Caco-2 (cell line): ENCODE measurements around the gene DAPL1. TPM values are rescaled to one million over a fixed set of nuclear protein-coding genes. Genes with fewer than 3 reads are reported as not detected.

ENCODE experiments used
- BruUV-seq: library from RNA; stranded (reverse); fragments of 400-500 nt; replicated peaks from 2 replicates; lab custom pipeline; 2021; lab: Mats Ljungman, UMichigan
- CTCF ChIA-PET: fragments of 300-600 bp; sonication (Branson Sonifier 250); formaldehyde crosslinking; loops from one replicate; lab custom pipeline; 2022; ENCODE audit warnings: antibody characterized with exemption; lab: Charles Lee
- POLR2A ChIA-PET: fragments of 300-600 bp; sonication (Branson Sonifier 250); formaldehyde crosslinking; loops from one replicate; lab custom pipeline; 2022; ENCODE audit warnings: antibody characterized with exemption; lab: Charles Lee
- DNase-seq, 2 experiments: peaks; one replicate each; pipeline versions ENCODE4 v3.0.0 to v3.0.0-alpha.2; 2020 to 2022
- H3K27me3 ChIP-seq: replicated peaks from 2 replicates; pipeline ENCODE4 v1.6.0; 2011; ENCODE audit warnings: low read length; ENCODE audit not compliant: control insufficient read depth, insufficient read depth
- H3K36me3 ChIP-seq: 2 replicates; pipeline ENCODE4 v1.5.1; 2011; ENCODE audit warnings: low read length; ENCODE audit not compliant: control insufficient read depth, insufficient read depth
- H3K4me1 ChIP-seq: fragments of 250-450 bp; sonication (Bioruptor Pico); 2 replicates; pipeline ENCODE4 v1.5.1; 2020; ENCODE audit warnings: mild to moderate bottlenecking
- H3K4me3 ChIP-seq: 2 replicates; pipeline ENCODE4 v1.5.1; 2011; ENCODE audit warnings: low read depth, mild to moderate bottlenecking, control low read depth, low read length
- H3K9me3 ChIP-seq: fragments of 250-450 bp; sonication (Bioruptor Pico); 2 replicates; pipeline ENCODE4 v1.5.1; 2020; ENCODE audit warnings: mild to moderate bottlenecking, moderate library complexity
- H3K27ac Mint-ChIP-seq: one replicate; pipeline ENCODE4 v1.8.0; 2022; ENCODE audit warnings: mixed read lengths; ENCODE audit not compliant: unreplicated experiment
- H3K27me3 Mint-ChIP-seq: one replicate; pipeline ENCODE4 v1.8.0; 2022; ENCODE audit warnings: mixed read lengths; ENCODE audit not compliant: insufficient read depth, unreplicated experiment
- H3K36me3 Mint-ChIP-seq: one replicate; pipeline ENCODE4 v1.8.0; 2022; ENCODE audit warnings: mild to moderate bottlenecking, mixed read lengths; ENCODE audit not compliant: insufficient read depth, unreplicated experiment
- H3K4me1 Mint-ChIP-seq: one replicate; pipeline ENCODE4 v1.8.0; 2022; ENCODE audit warnings: low read depth, mixed read lengths; ENCODE audit not compliant: unreplicated experiment
- H3K4me3 Mint-ChIP-seq: one replicate; pipeline ENCODE4 v1.8.0; 2022; ENCODE audit warnings: mild to moderate bottlenecking, moderate library complexity, mixed read lengths; ENCODE audit not compliant: unreplicated experiment
- H3K9me3 Mint-ChIP-seq: one replicate; pipeline ENCODE4 v1.8.0; 2022; ENCODE audit warnings: mixed read lengths; ENCODE audit not compliant: unreplicated experiment
- CTCF ChIP-seq, 2 experiments: fragments of 200-600 bp in 1 of 2; IDR thresholded peaks; 1 replicate in 1 of 2; 2 replicates in 1 of 2; pipeline versions ENCODE4 v1.5.1 to v1.8.0; 2011 to 2022; ENCODE audit warnings: antibody characterized with exemption in 1 of 2, control low read depth in 1 of 2, inconsistent platforms in 1 of 2, low read depth in 1 of 2, low read length in 1 of 2, mild to moderate bottlenecking in 1 of 2, moderate library complexity in 1 of 2; ENCODE audit not compliant: insufficient read depth in 1 of 2, severe bottlenecking in 1 of 2, unreplicated experiment in 1 of 2
- intact Hi-C: fragments of 100-400 bp; cut with micrococcal nuclease; formaldehyde crosslinking; loops from one replicate; pipeline ENCODE4 v1.10.0; 2022; ENCODE audit not compliant: unreplicated experiment
- total RNA-seq: library from RNA; stranded (reverse); gene quantifications from 2 replicates; pipeline ENCODE4 v1.2.3, GENCODE V29; 2022

The DAPL1 gene
- total RNA-seq, 1 experiment from 2014 or later = not detected

GRCh38 chr2:158762336-158762735, 32.8 kb upstream of the DAPL1 start:
- no peaks in the 10 kb centered on the region for H3K4me1 Mint-ChIP-seq
- intact Hi-C loops = no loop called here
- H3K36me3 Mint-ChIP-seq = no peaks in the 10 kb centered on the region
- no peaks in the 10 kb centered on the region for H3K27me3 ChIP-seq
- H3K9me3 ChIP-seq = no peaks in the 10 kb centered on the region
- H3K4me3 Mint-ChIP-seq = no peak overlapping the region
- no peaks in the 10 kb centered on the region for H3K4me1 ChIP-seq
- CTCF ChIA-PET = interaction anchor here (0.6 kb wide), 1 partner anchor 8 kb away, joined by 4 read pairs; no protein-coding TSS in a partner anchor
- no peaks in the 10 kb centered on the region for H3K36me3 ChIP-seq
- H3K27me3 Mint-ChIP-seq = no peaks in the 10 kb centered on the region
- peaks cover 4% of the 10 kb centered on the region for H3K9me3 Mint-ChIP-seq
- BruUV-seq = no TSS peak
- TF ChIP-seq CTCF (IDR thresholded peaks at IDR 0.05; ENCODE audit: insufficient read depth in 1 of 2, low read depth in 1 of 2, low read length in 1 of 2, severe bottlenecking in 1 of 2, unreplicated experiment in 1 of 2) = no peak
- POLR2A ChIA-PET = no interaction called here
- no peak overlapping the region for H3K27ac Mint-ChIP-seq
- DNase-seq = no peak
- H3K4me3 ChIP-seq = no peak overlapping the region

GRCh38 chr2:158766524-158766923, 28.6 kb upstream of the DAPL1 start:
- peaks cover 4% of the 10 kb centered on the region; the same call in 1 of the 2 replicates for H3K9me3 ChIP-seq
- no peak for TF ChIP-seq CTCF (IDR thresholded peaks at IDR 0.05; ENCODE audit: insufficient read depth in 1 of 2, low read depth in 1 of 2, low read length in 1 of 2, severe bottlenecking in 1 of 2, unreplicated experiment in 1 of 2)
- no peaks in the 10 kb centered on the region for H3K4me1 Mint-ChIP-seq
- intact Hi-C loops = no loop called here
- no peak overlapping the region for H3K4me3 Mint-ChIP-seq
- ChIA-PET POLR2A (interaction anchor here (0.6 kb wide), 1 partner anchor 80 kb away, joined by 3 read pairs; no protein-coding TSS in a partner anchor), CTCF (no interaction called here)
- no TSS peak for BruUV-seq
- H3K36me3 ChIP-seq = no peaks in the 10 kb centered on the region
- H3K4me1 ChIP-seq = no peaks in the 10 kb centered on the region
- no peaks in the 10 kb centered on the region for H3K27me3 ChIP-seq
- peaks cover 10% of the 10 kb centered on the region for H3K9me3 Mint-ChIP-seq
- H3K4me3 ChIP-seq = no peak overlapping the region
- H3K36me3 Mint-ChIP-seq = no peaks in the 10 kb centered on the region
- DNase-seq = no peak
- H3K27me3 Mint-ChIP-seq = no peaks in the 10 kb centered on the region
- H3K27ac Mint-ChIP-seq = no peak overlapping the region

- POLR2A ChIA-PET = no interaction called here
- Mint-ChIP-seq H3K27me3 (no peaks in the 10 kb centered on the region), H3K4me1 (peaks cover 8% of the 10 kb centered on the region), H3K4me3 (no peak overlapping the region), H3K36me3 (no peaks in the 10 kb centered on the region), H3K9me3 (peaks cover 4% of the 10 kb centered on the region), H3K27ac (no peak overlapping the region)
- no peak for DNase-seq
- Histone ChIP-seq H3K9me3 (peaks cover 4% of the 10 kb centered on the region; the same call in 1 of the 2 replicates), H3K27me3 (no peaks in the 10 kb centered on the region), H3K4me3 (no peak overlapping the region), H3K4me1 (peaks cover 18% of the 10 kb centered on the region), H3K36me3 (no peaks in the 10 kb centered on the region)
- no TSS peak for BruUV-seq
- intact Hi-C loops = no loop called here
- CTCF ChIA-PET = no interaction called here
- no peak for TF ChIP-seq CTCF (IDR thresholded peaks at IDR 0.05; ENCODE audit: insufficient read depth in 1 of 2, low read depth in 1 of 2, low read length in 1 of 2, severe bottlenecking in 1 of 2, unreplicated experiment in 1 of 2)
These were observed 22.6 kb upstream of the DAPL1 start for GRCh38 chr2:158772306-158773078.
